Spleen (tissue), 11 donors: ENCODE data around the gene IAPP. TPM values are rescaled to one million over a fixed set of nuclear protein-coding genes. Genes with fewer than 3 reads are reported as not detected.
"Not testable (repeated sequence)": the region's sequence is repeated elsewhere in the genome, so short reads cannot be mapped to it uniquely, and the experiment has no call there.

Experiments used
- DNase-seq: peaks from one replicate; pipeline ENCODE4 v3.0.0-alpha.2; 2020
- H3K27ac ChIP-seq, 8 donors: fragments of 200-600 bp; sonication (generic) in 7 of 8; 1 replicate in 4 of 8; 2 replicates in 4 of 8; pipeline versions ENCODE4 v1.5.0 to v1.8.0; 2016 to 2021; ENCODE audit warnings: inconsistent platforms in 4 of 8, mild to moderate bottlenecking in 4 of 8, moderate library complexity in 1 of 8
- H3K27me3 ChIP-seq, 7 donors: fragments of 200-600 bp; sonication (generic) in 6 of 7; replicated peaks in 1 of 7; 1 replicate in 4 of 7; 2 replicates in 3 of 7; pipeline versions ENCODE4 v1.5.0 to v1.8.0; 2016 to 2021; ENCODE audit warnings: inconsistent platforms in 3 of 7, mild to moderate bottlenecking in 1 of 7
- H3K36me3 ChIP-seq, 6 donors: fragments of 200-600 bp; sonication (generic) in 5 of 6; 1 replicate in 4 of 6; 2 replicates in 2 of 6; pipeline versions ENCODE4 v1.5.0 to v1.8.0; 2016 to 2021; ENCODE audit warnings: inconsistent platforms in 2 of 6
- H3K4me1 ChIP-seq, 6 donors: fragments of 200-600 bp; sonication (generic) in 5 of 6; 1 replicate in 3 of 6; 2 replicates in 3 of 6; pipeline versions ENCODE4 v1.5.0 to v1.8.0; 2016 to 2021; ENCODE audit warnings: inconsistent platforms in 3 of 6
- H3K4me3 ChIP-seq, 8 donors: fragments of 200-600 bp; sonication (generic) in 7 of 8; 1 replicate in 4 of 8; 2 replicates in 4 of 8; pipeline versions ENCODE4 v1.5.0 to v1.8.0; 2016 to 2021; ENCODE audit warnings: inconsistent platforms in 4 of 8, mild to moderate bottlenecking in 4 of 8, moderate library complexity in 2 of 8
- H3K9me3 ChIP-seq, 8 donors: fragments of 200-600 bp; sonication (generic) in 7 of 8; 1 replicate in 4 of 8; 2 replicates in 4 of 8; pipeline versions ENCODE4 v1.5.0 to v1.8.0; 2016 to 2021; ENCODE audit warnings: inconsistent platforms in 4 of 8
- CTCF ChIP-seq, 11 experiments: fragments of 200-600 bp in 7 of 11; fragments of 450-650 bp in 4 of 11; sonication (generic) in 4 of 11; IDR thresholded peaks in 8 of 11; conservative IDR thresholded peaks in 3 of 11; 1 replicate in 7 of 11; 2 replicates in 4 of 11; pipeline versions ENCODE4 v1.4.0 to v1.8.0; 2016 to 2021; ENCODE audit warnings: antibody characterized with exemption in 11 of 11, inconsistent platforms in 4 of 11, mild to moderate bottlenecking in 1 of 11
- POLR2A ChIP-seq, 3 donors: fragments of 450-650 bp; IDR thresholded peaks; one replicate each; pipeline ENCODE4 v1.5.1; 2017; ENCODE audit warnings: antibody characterized with exemption in 3 of 3, mild to moderate bottlenecking in 1 of 3
- POLR2AphosphoS5 ChIP-seq, 3 donors: sonication (generic); formaldehyde crosslinking; IDR thresholded peaks; one replicate each; pipeline ENCODE4 v1.5.1; 2017; ENCODE audit warnings: antibody characterized with exemption in 3 of 3
- WGBS, 5 donors: extraction: QIAGEN DNeasy Blood & Tissue Kit in 3 of 5; methylation state at CpG; one replicate each; pipeline versions ENCODE4 v1.1.5 to v1.1.7; 2013 to 2018; 5-methylcytosine and 5-hydroxymethylcytosine counted together
- intact Hi-C: fragments of 100-400 bp; cut with DNase I; formaldehyde crosslinking; loops from one replicate; pipeline ENCODE4 v1.15.0; 2023; ENCODE audit warnings: low total_unique reads
- polyA plus RNA-seq, 3 donors: library from polyadenylated mRNA; stranded (reverse); fragments of 200-250 nt; gene quantifications; one replicate each; pipeline ENCODE4 v1.2.1, GENCODE V29; 2013
- total RNA-seq, 7 donors: library from RNA; depleted of rRNA in 3 of 7; stranded (reverse); fragments of >200 nt in 3 of 7; fragmentation: NEBNext Ultra II Directional in 4 of 7; extraction: Animal tissue kit (Norgen Biotek cat#: 25700) in 4 of 7; gene quantifications; one replicate each; pipeline versions ENCODE4 v1.1.0 to v1.2.1, GENCODE V29; 2016 to 2021
- donor health status: healthy with polysubstance abuse.
- donor health status: DM: no; HTN: no; CAD: no; lungs with moderate emphysema.
- donor health status: DM: no; HTN: no; CAD: no.
- donor health status: Bipolar disorder and iron deficiency.
- donor health status: healthy.
- donor health status: DM: no; HTN: no; CAD: no.
- donor health status: DM: yes; HTN: yes; CAD: no.

Gene IAPP
- total and polyA plus RNA-seq, 10 donors = 0.04 to 0.21 TPM; not detected in 8

- H3K9me3 ChIP-seq = no peaks in the 10 kb centered on the region
- TF ChIP-seq POLR2A (IDR thresholded peaks at IDR 0.05) = no peak
- TF ChIP-seq POLR2AphosphoS5 (IDR thresholded peaks at IDR 0.05) = no peak
- TF ChIP-seq CTCF (IDR thresholded peaks at IDR 0.05 in 8 of 11, conservative IDR thresholded peaks at IDR 0.05 in 3 of 11) = no peak
- H3K4me1 ChIP-seq = no peaks in the 10 kb centered on the region
- no peak for DNase-seq
- intact Hi-C loops = no loop called here
- WGBS, 5 donors = 89 to 93% (median 91%) methylated on average over 16 of the region's 16 CpGs
- H3K27me3 ChIP-seq = peaks cover 0 to 6% (median 0%) of the 10 kb centered on the region in 7 donors
- H3K36me3 ChIP-seq = no peaks in the 10 kb centered on the region
- no peak overlapping the region for H3K4me3 ChIP-seq
- H3K27ac ChIP-seq = no peak overlapping the region
Measured at GRCh38 chr12:21413369-21414277, 40.9 kb downstream of the IAPP start.

GRCh38 chr12:21416511-21417121 lies 43.9 kb downstream of the IAPP start:
- Histone ChIP-seq H3K36me3 (no peaks in the 10 kb centered on the region), H3K4me1 (no peaks in the 10 kb centered on the region), H3K9me3 (no peaks in the 10 kb centered on the region), H3K4me3 (no peak overlapping the region), H3K27ac (no peak overlapping the region), H3K27me3 (peaks cover 0 to 11% (median 0%) of the 10 kb centered on the region in 7 donors)
- WGBS, 5 donors = 72 to 83% (median 73%) methylated on average over 4 of the region's 4 CpGs
- TF ChIP-seq CTCF (IDR thresholded peaks at IDR 0.05 in 8 of 11, conservative IDR thresholded peaks at IDR 0.05 in 3 of 11) (no peak), POLR2AphosphoS5 (IDR thresholded peaks at IDR 0.05) (no peak), POLR2A (IDR thresholded peaks at IDR 0.05) (no peak)
- no peak for DNase-seq
- intact Hi-C loops = no loop called here

DNA sequence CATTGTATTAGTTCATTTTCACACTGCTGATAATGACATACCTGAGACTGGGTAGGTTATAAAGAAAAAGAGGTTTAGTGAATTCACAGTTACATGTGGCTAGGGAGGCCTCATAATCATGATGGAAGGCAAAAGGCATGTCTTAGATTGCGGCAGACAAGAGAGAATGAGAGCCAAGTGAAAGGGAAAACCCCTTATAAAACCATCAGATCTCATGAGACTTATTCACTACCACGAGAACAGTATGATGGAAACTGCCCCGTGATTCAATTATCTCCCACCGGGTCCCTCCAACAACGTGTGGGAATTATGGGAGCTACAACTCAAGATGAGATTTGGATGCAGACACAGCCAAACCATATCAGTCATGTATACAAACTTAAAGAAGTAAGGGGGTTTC lies 45.7 kb downstream of the IAPP start:
- H3K4me1 ChIP-seq, intact Hi-C loops, H3K27ac ChIP-seq, H3K36me3 ChIP-seq, DNase-seq, H3K9me3 ChIP-seq, H3K4me3 ChIP-seq: not testable (repeated sequence)
- peaks cover 0 to 11% (median 0%) of the 10 kb centered on the region in 7 donors for H3K27me3 ChIP-seq
- WGBS, 5 donors = 69 to 86% (median 72%) methylated on average over 5 of the region's 5 CpGs

GRCh38 chr12:21419009-21419699 lies 46.5 kb downstream of the IAPP start:
- H3K9me3 ChIP-seq, H3K4me1 ChIP-seq, H3K36me3 ChIP-seq, intact Hi-C loops, DNase-seq, H3K27ac ChIP-seq, H3K4me3 ChIP-seq: not testable (repeated sequence)
- 86 to 94% (median 88%) methylated on average over 25 to 30 of the region's 30 CpGs for WGBS, 5 donors
- H3K27me3 ChIP-seq = peaks cover 0 to 11% (median 0%) of the 10 kb centered on the region in 7 donors

- H3K4me3 ChIP-seq = no peak overlapping the region
- no peak for DNase-seq
- 83 to 91% (median 86%) methylated on average over 4 of the region's 4 CpGs for WGBS, 5 donors
- H3K27me3 ChIP-seq = peaks cover 0 to 6% (median 0%) of the 10 kb centered on the region in 7 donors
- H3K4me1 ChIP-seq = no peaks in the 10 kb centered on the region
- TF ChIP-seq POLR2A (IDR thresholded peaks at IDR 0.05) (no peak), CTCF (IDR thresholded peaks at IDR 0.05 in 8 of 11, conservative IDR thresholded peaks at IDR 0.05 in 3 of 11) (no peak), POLR2AphosphoS5 (IDR thresholded peaks at IDR 0.05) (no peak)
- intact Hi-C loops = no loop called here
- no peaks in the 10 kb centered on the region for H3K36me3 ChIP-seq
- no peak overlapping the region for H3K27ac ChIP-seq
- no peaks in the 10 kb centered on the region for H3K9me3 ChIP-seq
Measured at GRCh38 chr12:21428241-21428640, 55.5 kb downstream of the IAPP start.
